ENCODE data around the gene FZD4. TPM values are rescaled to one million over a fixed set of nuclear protein-coding genes. Genes with fewer than 3 reads are reported as not detected.
"Not testable (repeated sequence)": the region's sequence is repeated elsewhere in the genome, so short reads cannot be mapped to it uniquely, and the experiment has no call there.

The FZD4 gene
- total RNA-seq, 2 donors from 2014 or later = 0.09 TPM; not detected in 1

- no peak overlapping the region for H3K4me3 Mint-ChIP-seq
- no peaks in the 10 kb centered on the region for H3K9me3 Mint-ChIP-seq
- peaks cover 20% of the 10 kb centered on the region for H3K27me3 Mint-ChIP-seq
- no peak overlapping the region for H3K27ac Mint-ChIP-seq
- H3K4me1 Mint-ChIP-seq = no peaks in the 10 kb centered on the region
- H3K36me3 Mint-ChIP-seq (ENCODE audit: low read depth) = no peaks in the 10 kb centered on the region
- ATAC-seq (replicated peaks) = no peak
Observed at GRCh38 chr11:86952221-86952875, 2.8 kb downstream of the FZD4 start.

GRCh38 chr11:86951706-86952105 lies 3.5 kb downstream of the FZD4 start:
- Mint-ChIP-seq H3K9me3 (no peaks in the 10 kb centered on the region), H3K36me3 (ENCODE audit: low read depth) (no peaks in the 10 kb centered on the region), H3K4me3 (no peak overlapping the region), H3K27me3 (peaks cover 20% of the 10 kb centered on the region), H3K27ac (no peak overlapping the region), H3K4me1 (no peaks in the 10 kb centered on the region)
- ATAC-seq (replicated peaks) = no peak

- ATAC-seq (replicated peaks) = no peak
- Mint-ChIP-seq H3K9me3 (no peaks in the 10 kb centered on the region), H3K4me1 (no peaks in the 10 kb centered on the region), H3K27ac (no peak overlapping the region), H3K27me3 (peaks cover 14% of the 10 kb centered on the region), H3K36me3 (ENCODE audit: low read depth) (no peaks in the 10 kb centered on the region), H3K4me3 (no peak overlapping the region)
Observed at GRCh38 chr11:86950661-86950995, 4.6 kb downstream of the FZD4 start.

GRCh38 chr11:86949995-86950660 lies 5.1 kb downstream of the FZD4 start:
- no peak overlapping the region for H3K4me3 Mint-ChIP-seq
- H3K9me3 Mint-ChIP-seq = no peaks in the 10 kb centered on the region

GRCh38 chr11:86948733-86949132 lies 6.5 kb downstream of the FZD4 start:
- no peak overlapping the region for H3K27ac Mint-ChIP-seq
- no peaks in the 10 kb centered on the region for H3K9me3 Mint-ChIP-seq

More at GRCh38 chr11:86949995-86950660, 5.1 kb downstream of the FZD4 start:
- Mint-ChIP-seq H3K36me3 (ENCODE audit: low read depth) (no peaks in the 10 kb centered on the region), H3K27ac (no peak overlapping the region), H3K4me1 (no peaks in the 10 kb centered on the region), H3K27me3 (peaks cover 12% of the 10 kb centered on the region)
- no peak for ATAC-seq (replicated peaks)

GRCh38 chr11:86947541-86947940 lies 7.7 kb downstream of the FZD4 start:
- Mint-ChIP-seq H3K9me3 (no peaks in the 10 kb centered on the region), H3K27ac (no peak overlapping the region), H3K4me3 (no peak overlapping the region), H3K4me1 (no peaks in the 10 kb centered on the region), H3K36me3 (ENCODE audit: low read depth) (no peaks in the 10 kb centered on the region), H3K27me3 (peaks cover 6% of the 10 kb centered on the region)
- no peak for ATAC-seq (replicated peaks)

More at GRCh38 chr11:86948733-86949132, 6.5 kb downstream of the FZD4 start:
- Mint-ChIP-seq H3K36me3 (ENCODE audit: low read depth) (no peaks in the 10 kb centered on the region), H3K4me3 (no peak overlapping the region), H3K27me3 (peaks cover 6% of the 10 kb centered on the region), H3K4me1 (no peaks in the 10 kb centered on the region)
- ATAC-seq (replicated peaks) = no peak

GRCh38 chr11:86943505-86943904 lies 11.7 kb downstream of the FZD4 start:
- ATAC-seq (replicated peaks); H3K36me3 Mint-ChIP-seq (ENCODE audit: low read depth); H3K9me3 Mint-ChIP-seq; H3K4me3 Mint-ChIP-seq; H3K4me1 Mint-ChIP-seq; H3K27me3 Mint-ChIP-seq; H3K27ac Mint-ChIP-seq: not testable (repeated sequence)

- H3K4me1 Mint-ChIP-seq = no peaks in the 10 kb centered on the region
- H3K27me3 Mint-ChIP-seq = peaks cover 10% of the 10 kb centered on the region
- no peaks in the 10 kb centered on the region for H3K36me3 Mint-ChIP-seq (ENCODE audit: low read depth)
- H3K9me3 Mint-ChIP-seq = no peaks in the 10 kb centered on the region
- H3K27ac Mint-ChIP-seq = no peak overlapping the region
- no peak overlapping the region for H3K4me3 Mint-ChIP-seq
- no peak for ATAC-seq (replicated peaks)
Observed at GRCh38 chr11:86941871-86942599, 13.2 kb downstream of the FZD4 start.

GRCh38 chr11:86941077-86941870 lies 13.9 kb downstream of the FZD4 start:
- ATAC-seq (replicated peaks) = no peak

GRCh38 chr11:86940122-86940777 lies 14.9 kb downstream of the FZD4 start:
- no peak overlapping the region for H3K4me3 Mint-ChIP-seq
- H3K9me3 Mint-ChIP-seq = no peaks in the 10 kb centered on the region
- H3K4me1 Mint-ChIP-seq = no peaks in the 10 kb centered on the region
- H3K36me3 Mint-ChIP-seq (ENCODE audit: low read depth) = no peaks in the 10 kb centered on the region
- H3K27me3 Mint-ChIP-seq = peaks cover 10% of the 10 kb centered on the region
- no peak for ATAC-seq (replicated peaks)
- H3K27ac Mint-ChIP-seq = no peak overlapping the region

More at GRCh38 chr11:86941077-86941870, 13.9 kb downstream of the FZD4 start:
- peaks cover 10% of the 10 kb centered on the region for H3K27me3 Mint-ChIP-seq
- no peaks in the 10 kb centered on the region for H3K4me1 Mint-ChIP-seq
- H3K4me3 Mint-ChIP-seq = no peak overlapping the region
- H3K9me3 Mint-ChIP-seq = no peaks in the 10 kb centered on the region
- no peaks in the 10 kb centered on the region for H3K36me3 Mint-ChIP-seq (ENCODE audit: low read depth)
- H3K27ac Mint-ChIP-seq = no peak overlapping the region

- no peak overlapping the region for H3K4me3 Mint-ChIP-seq
- H3K36me3 Mint-ChIP-seq (ENCODE audit: low read depth) = no peaks in the 10 kb centered on the region
- H3K9me3 Mint-ChIP-seq = no peaks in the 10 kb centered on the region
- ATAC-seq (replicated peaks) = no peak
- H3K27ac Mint-ChIP-seq = no peak overlapping the region
- peaks cover 10% of the 10 kb centered on the region for H3K27me3 Mint-ChIP-seq
- no peaks in the 10 kb centered on the region for H3K4me1 Mint-ChIP-seq
Observed at GRCh38 chr11:86938900-86939880, 16.0 kb downstream of the FZD4 start.

GRCh38 chr11:86938203-86938899 lies 16.8 kb downstream of the FZD4 start:
- no peaks in the 10 kb centered on the region for H3K36me3 Mint-ChIP-seq (ENCODE audit: low read depth)
- ATAC-seq (replicated peaks) = no peak
- no peaks in the 10 kb centered on the region for H3K4me1 Mint-ChIP-seq
- H3K27me3 Mint-ChIP-seq = peaks cover 10% of the 10 kb centered on the region
- H3K9me3 Mint-ChIP-seq = no peaks in the 10 kb centered on the region
- no peak overlapping the region for H3K27ac Mint-ChIP-seq
- H3K4me3 Mint-ChIP-seq = no peak overlapping the region

Measured in activated T-helper 17 cell treated with anti-CD3 and anti-CD28 coated beads, Interleukin-2, amount 50 U/mL, for 72 hours (primary cell).